GM19468 (cell line): ENCODE results near the gene HS3ST3A1.
"Not testable (repeated sequence)": the region's sequence is repeated elsewhere in the genome, so short reads cannot be mapped to it uniquely, and the experiment has no call there.

Experiments
- ATAC-seq: cut with Tn5 transposase; IDR thresholded peaks from one replicate; pipeline ENCODE4 v1.9.1; 2021; ENCODE audit warnings: mild to moderate bottlenecking, moderate library complexity, moderate number of reproducible peaks; ENCODE audit not compliant: unreplicated experiment; ENCODE audit errors: extremely low read depth

Gene HS3ST3A1

GRCh38 chr17:13500947-13501346 is 100.8 kb downstream of the HS3ST3A1 start:
- ATAC-seq = no peak

GRCh38 chr17:13498184-13498583 is 103.5 kb downstream of the HS3ST3A1 start:
- no peak for ATAC-seq

GRCh38 chr17:13496553-13497056 is 105.1 kb downstream of the HS3ST3A1 start:
- ATAC-seq = not testable (repeated sequence)

GRCh38 chr17:13495423-13495822 is 106.3 kb downstream of the HS3ST3A1 start:
- ATAC-seq = no peak

GRCh38 chr17:13492737-13493122 is 109.0 kb downstream of the HS3ST3A1 start:
- no peak for ATAC-seq

GRCh38 chr17:13491916-13492736 is 109.6 kb downstream of the HS3ST3A1 start:
- ATAC-seq = no peak

GRCh38 chr17:13491491-13491890 is 110.2 kb downstream of the HS3ST3A1 start:
- ATAC-seq = no peak

GRCh38 chr17:13490906-13491482 is 110.7 kb downstream of the HS3ST3A1 start:
- no peak for ATAC-seq

- no peak for ATAC-seq
Observed at GRCh38 chr17:13490427-13490826, 111.3 kb downstream of the HS3ST3A1 start.

- ATAC-seq = no peak
Observed at GRCh38 chr17:13485327-13485726, 116.4 kb downstream of the HS3ST3A1 start.

- ATAC-seq = no peak
Observed at GRCh38 chr17:13484020-13484419, 117.7 kb downstream of the HS3ST3A1 start.

- no peak for ATAC-seq
Observed at GRCh38 chr17:13480877-13481276, 120.9 kb downstream of the HS3ST3A1 start.

- no peak for ATAC-seq
Observed at GRCh38 chr17:13478326-13478830, 123.4 kb downstream of the HS3ST3A1 start.

- no peak for ATAC-seq
Observed at GRCh38 chr17:13477180-13477611, 124.5 kb downstream of the HS3ST3A1 start.

GRCh38 chr17:13476720-13477119 is 125.0 kb downstream of the HS3ST3A1 start:
- ATAC-seq = no peak

- ATAC-seq = no peak
Observed at GRCh38 chr17:13475574-13476223, 126.0 kb downstream of the HS3ST3A1 start.

- no peak for ATAC-seq
Observed at GRCh38 chr17:13474073-13474800, 127.5 kb downstream of the HS3ST3A1 start.

GRCh38 chr17:13465678-13466077 is 136.1 kb downstream of the HS3ST3A1 start:
- ATAC-seq = no peak

- no peak for ATAC-seq
Observed at GRCh38 chr17:13462673-13463124, 139.0 kb downstream of the HS3ST3A1 start.

GRCh38 chr17:13462146-13462545 is 139.6 kb downstream of the HS3ST3A1 start:
- no peak for ATAC-seq
